AG09309 (cell line): Measurements from ENCODE around the gene CD81.

Experiments
- DNase-seq: peaks from one replicate; pipeline ENCODE4 v3.0.0-alpha.2; 2010; ENCODE audit warnings: low read depth
- H3K4me3 ChIP-seq: 2 replicates; pipeline ENCODE4 v1.5.1; 2011; ENCODE audit warnings: mild to moderate bottlenecking, low read depth, low read length, moderate library complexity; ENCODE audit not compliant: control insufficient read depth
- TF ChIP-seq, protein P1 (sequence below): IDR thresholded peaks from 2 replicates; pipeline ENCODE4 v1.5.1; 2011; ENCODE audit warnings: mild to moderate bottlenecking, low read depth, low read length, inconsistent platforms; ENCODE audit not compliant: insufficient read depth, control insufficient read depth; ENCODE audit errors: missing control alignments

CD81 gene

DNA sequence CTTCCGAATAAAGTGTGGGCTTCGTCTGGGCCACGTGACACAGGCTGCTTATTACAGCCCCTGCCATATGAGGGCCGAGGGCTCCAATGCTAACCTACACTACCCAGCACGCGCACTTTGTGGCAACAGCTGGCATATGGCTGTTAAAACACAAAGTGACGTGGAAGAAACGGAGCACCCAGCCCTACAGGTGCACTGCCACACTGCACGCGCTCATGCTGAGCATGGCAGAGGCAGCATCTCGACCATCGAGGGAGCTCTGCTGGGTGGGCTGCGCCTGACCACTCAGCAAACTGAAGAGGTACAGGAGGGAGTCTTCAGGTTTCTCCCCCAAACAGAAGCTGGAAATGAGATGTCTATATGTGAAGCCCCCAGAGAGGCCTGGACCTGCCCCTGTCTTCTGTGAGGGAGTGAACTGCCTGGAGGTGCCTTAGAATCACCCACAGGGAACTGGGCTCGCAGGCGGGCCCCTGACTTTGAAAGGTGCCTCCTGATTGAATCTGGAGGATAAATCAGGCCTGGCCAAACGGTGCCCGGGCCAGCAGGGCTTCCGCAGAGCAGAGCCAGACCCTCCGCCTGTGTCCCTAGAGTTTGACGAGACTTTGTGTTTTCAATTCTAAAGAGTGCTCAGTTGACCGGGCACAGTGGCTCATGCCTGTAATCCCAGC is 41.7 kb downstream of the CD81 start:
- DNase-seq: no peak
- H3K4me3 ChIP-seq: no peak overlapping the region
- TF ChIP-seq, protein P1, sequence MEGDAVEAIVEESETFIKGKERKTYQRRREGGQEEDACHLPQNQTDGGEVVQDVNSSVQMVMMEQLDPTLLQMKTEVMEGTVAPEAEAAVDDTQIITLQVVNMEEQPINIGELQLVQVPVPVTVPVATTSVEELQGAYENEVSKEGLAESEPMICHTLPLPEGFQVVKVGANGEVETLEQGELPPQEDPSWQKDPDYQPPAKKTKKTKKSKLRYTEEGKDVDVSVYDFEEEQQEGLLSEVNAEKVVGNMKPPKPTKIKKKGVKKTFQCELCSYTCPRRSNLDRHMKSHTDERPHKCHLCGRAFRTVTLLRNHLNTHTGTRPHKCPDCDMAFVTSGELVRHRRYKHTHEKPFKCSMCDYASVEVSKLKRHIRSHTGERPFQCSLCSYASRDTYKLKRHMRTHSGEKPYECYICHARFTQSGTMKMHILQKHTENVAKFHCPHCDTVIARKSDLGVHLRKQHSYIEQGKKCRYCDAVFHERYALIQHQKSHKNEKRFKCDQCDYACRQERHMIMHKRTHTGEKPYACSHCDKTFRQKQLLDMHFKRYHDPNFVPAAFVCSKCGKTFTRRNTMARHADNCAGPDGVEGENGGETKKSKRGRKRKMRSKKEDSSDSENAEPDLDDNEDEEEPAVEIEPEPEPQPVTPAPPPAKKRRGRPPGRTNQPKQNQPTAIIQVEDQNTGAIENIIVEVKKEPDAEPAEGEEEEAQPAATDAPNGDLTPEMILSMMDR: no peak

DNA sequence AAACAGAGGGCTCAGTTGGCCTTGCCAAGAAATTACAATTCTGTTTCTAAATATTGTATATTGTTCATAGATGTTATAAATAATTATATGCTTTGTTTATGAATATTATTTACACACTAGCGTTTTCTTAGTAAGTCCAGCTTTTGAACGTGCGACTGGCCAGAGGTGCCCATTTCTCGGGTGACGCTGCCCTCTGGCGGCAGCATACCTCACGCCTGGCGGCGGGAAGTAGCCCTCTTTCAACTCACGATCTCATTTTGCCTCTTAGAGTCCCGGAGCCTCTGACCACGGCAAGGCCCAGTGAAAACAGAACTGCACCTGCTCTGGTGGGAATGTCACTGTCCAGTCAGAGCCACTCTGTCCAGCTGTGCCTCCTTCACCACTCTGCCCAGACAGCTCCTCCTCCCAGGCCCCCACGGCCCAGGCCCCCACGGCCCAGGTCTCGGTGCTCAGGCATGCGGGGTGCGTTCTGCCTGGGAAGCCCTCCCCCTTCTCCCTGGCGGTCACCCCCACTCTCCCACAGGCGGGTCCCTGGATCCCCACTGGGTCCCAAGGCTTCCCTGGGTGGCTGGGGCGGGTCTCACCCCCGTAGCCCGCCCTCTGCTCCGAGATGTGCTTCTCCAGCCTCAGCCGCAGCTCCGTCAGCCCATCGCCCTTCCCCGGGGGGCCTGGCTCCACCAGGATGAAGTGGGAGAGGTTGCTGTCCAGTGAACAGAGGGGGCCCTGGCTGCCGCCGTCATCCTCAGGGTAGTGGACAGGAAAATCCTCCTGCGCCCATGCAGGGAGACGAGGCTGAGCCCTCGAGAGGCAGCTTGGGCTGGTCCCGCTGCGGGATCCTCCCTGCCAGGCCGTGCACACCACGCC is 42.8 kb downstream of the CD81 start:
- TF ChIP-seq, protein P1: peak; percentile 90
- H3K4me3 ChIP-seq: no peak overlapping the region
- peak; percentile 31 for DNase-seq

DNA sequence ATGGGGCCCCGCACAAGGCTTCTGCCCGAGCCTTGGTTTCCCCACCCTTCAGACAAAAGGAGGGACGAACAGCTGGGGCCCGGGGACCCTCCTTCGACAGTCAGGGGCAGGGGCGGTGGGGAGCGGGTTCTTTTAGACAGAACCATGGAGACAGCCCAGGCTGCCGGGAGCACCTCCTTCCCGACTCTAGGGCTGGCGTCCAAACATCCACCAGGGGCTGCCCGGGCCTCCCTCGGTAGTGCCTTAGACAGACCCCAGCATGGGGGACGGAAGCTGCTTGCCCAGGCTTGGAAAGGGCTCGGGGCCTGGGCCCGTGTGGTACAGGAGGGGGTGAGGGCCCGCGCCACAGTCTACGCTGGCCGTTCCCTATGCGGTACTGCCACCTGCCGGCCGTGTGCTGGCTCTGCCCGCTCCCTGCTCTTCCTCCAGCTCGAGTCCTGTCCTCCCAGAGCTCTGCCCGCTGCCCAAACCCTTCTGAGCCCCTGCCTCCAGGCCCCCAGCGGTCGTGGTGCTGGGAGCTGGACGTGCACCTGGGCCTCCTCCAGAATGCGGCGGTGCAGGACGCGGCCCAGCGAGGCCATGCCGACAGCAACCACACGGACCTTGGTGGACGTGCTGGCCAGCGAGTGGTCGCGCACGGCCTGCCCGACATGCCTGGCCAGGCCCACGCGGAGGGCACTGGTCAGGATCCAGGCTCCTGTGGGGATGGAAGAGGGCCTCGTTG is 43.6 kb downstream of the CD81 start:
- H3K4me3 ChIP-seq: no peak overlapping the region
- no peak for DNase-seq
- TF ChIP-seq, protein P1: peak; percentile 94

DNA sequence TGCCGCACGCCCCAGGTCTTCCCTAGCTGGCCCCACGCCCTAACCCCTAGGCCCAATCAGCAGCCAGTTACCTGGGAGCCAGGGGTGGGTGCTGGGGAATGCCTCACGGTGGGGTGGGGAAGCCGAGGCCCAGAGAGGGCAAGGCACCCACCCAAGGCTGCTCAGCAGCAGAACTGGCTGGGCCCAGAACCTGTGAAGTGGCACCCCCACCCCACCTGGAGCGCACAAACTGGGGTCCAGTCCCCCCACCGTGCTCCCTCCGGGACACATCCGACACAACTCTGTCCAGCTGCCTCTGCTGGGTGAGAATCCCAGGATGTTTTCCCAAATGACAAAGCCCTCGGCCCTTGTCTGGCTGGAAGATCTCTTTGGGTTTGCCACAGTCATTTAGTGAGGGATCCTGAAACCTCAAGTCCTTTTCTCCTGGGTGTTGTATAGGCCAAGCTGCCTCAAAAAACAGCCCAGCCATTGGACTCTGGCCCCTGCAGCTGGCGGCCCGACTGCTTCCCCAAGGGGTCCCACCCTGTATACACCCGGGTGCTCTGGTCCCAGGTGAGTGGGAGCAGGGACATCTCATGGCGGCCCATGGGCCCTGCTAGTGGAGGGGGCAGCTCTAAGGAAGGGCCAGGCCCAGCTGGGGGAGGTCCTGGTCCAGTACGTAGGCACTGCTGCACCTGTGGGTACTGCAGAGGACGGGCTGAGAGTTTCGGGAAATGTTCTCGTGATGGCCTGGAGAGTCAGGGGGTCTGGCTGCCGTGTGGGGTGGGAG is 44.3 kb downstream of the CD81 start:
- DNase-seq: no peak
- no peak overlapping the region for H3K4me3 ChIP-seq
- TF ChIP-seq, protein P1: no peak

DNA sequence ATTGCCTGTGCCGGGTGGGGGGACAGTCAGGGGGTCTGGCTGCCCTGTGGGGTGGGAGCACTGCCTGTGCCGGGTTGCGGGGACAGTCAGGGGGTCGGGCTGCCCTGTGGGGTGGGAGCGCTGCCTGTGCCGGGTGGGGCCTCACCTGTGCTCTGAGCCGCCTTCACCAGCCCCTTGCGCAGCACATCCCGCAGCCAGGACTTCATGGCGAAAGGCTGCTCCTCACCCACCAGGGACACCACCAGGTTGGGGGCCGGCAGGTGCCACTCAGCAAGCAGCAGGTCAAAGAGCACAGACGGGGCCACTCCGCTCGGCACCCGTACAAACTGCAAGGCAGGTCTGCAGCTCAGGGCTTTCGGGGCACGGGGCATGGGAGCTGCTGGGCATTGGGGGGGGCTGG is 44.9 kb downstream of the CD81 start:
- TF ChIP-seq, protein P1: no peak
- DNase-seq: no peak

More for the DNA sequence above, 44.9 kb downstream of the CD81 start:
- no peak overlapping the region for H3K4me3 ChIP-seq
